Retina (tissue), 1 donor: ENCODE data around the gene DLL1.
A peak's percentile ranks its signal among the peaks of the same experiment; 100 is the strongest.

Source experiments
- DNase-seq: peaks from one replicate; pipeline ENCODE4 v3.0.0-alpha.2; 2016

Gene DLL1

GRCh38 chr6:170282512-170283158 is 8.2 kb downstream of the DLL1 start:
- no peak for DNase-seq

DNA sequence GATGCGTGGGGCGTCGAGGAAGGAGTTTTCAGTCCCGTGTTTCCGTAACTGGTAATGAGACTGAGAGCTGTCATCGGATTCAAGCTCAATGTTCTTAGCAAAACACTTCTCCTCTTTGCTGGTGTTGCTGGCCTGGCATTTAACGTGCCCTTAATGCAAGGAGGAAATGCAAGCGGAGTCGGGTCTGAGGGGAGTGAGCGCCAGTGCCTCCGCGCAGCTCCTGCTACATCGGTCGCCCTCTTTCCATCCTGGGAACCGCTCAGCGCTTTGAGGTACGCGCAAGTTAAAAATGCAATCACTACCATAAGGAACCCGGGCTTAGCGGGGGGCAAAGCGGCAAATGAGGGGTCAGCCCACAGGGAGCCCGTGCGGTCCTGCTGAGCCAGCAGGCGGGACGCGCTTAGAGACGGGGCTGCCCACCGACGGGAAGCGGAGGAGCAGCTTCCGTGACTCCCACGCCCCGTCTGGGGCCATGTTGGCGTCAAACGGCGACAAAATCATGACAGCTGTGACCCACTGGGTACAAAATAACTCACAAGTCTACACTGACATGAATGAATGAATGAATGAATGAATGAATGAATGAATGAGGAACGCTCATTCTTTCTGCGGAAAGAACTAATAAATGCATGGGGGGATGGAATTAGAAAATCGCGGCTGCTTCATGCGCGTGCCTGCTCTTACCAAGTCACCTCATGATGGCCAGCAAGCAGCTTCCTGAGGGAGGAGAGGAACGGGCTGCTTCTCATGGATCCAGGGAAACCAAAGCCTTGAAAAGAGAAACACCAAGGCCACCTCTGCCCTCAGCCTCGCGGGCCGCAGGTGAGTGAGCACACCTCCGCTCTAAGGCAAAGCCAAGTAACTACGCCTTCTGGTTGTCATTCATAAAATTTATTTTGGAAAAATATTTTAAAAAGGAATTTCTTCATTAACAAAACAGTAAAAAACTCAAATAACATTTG is 9.3 kb downstream of the DLL1 start:
- DNase-seq = no peak

GRCh38 chr6:170280689-170281045 is 10.2 kb downstream of the DLL1 start:
- no peak for DNase-seq

DNA sequence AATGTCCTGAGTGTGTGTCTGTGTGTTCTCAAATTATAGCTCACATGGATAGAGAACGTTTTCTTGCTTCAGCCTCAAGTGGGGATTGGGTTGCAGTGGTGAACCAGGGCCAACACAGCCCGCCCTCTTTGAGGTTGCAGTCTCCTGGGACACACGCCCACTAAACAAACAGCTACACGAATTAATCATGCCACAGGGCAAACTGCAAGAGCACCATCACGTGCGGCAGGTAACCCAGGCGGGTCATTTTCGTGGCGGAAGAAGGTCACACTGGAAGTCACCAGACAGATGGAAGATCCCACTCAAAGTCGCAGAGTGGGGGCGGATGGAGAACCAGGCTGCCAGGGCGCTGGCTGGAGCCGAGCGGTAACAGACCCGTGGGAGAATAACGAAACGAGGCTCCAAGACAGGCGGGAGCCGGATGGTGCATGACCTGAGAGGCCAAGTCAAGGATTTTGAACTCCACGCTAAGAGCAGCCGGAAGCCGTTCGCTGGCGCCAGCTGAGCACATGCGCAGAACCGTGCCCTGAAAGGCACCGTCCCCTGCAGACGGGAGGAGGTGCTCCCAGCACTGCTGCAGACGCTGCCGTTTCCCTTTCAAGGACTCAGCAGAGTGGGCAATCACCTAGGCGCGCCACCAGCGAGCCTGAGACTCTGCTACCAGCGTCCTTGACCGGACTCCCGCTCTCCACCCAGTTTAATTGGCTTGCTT is 10.7 kb downstream of the DLL1 start:
- DNase-seq = peak; percentile 76

DNA sequence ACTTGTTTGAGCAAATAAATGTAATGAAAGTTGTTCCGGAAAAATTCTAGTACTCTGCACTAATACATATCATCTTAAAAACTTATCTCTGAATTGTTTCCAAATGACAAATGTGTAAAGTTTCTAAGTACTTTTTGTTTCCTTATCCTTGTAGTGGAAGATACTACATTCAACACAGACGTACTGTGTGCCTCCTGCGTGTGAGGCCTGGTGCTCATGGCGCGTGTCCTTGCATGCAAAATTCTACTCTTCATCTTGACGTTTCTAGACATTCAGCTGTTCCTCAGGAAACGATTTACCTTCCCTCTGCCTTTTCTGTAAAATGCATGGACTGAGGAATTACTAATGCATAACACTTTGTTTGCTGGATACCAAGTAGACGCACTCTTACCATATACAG is 11.5 kb downstream of the DLL1 start:
- no peak for DNase-seq

GRCh38 chr6:170278743-170279094 is 12.2 kb downstream of the DLL1 start:
- no peak for DNase-seq

- DNase-seq = no peak
Observed at GRCh38 chr6:170277893-170278742, 12.8 kb downstream of the DLL1 start.

GRCh38 chr6:170276369-170277057 is 14.4 kb downstream of the DLL1 start:
- DNase-seq = no peak

GRCh38 chr6:170274713-170275560 is 15.9 kb downstream of the DLL1 start:
- no peak for DNase-seq

DNA sequence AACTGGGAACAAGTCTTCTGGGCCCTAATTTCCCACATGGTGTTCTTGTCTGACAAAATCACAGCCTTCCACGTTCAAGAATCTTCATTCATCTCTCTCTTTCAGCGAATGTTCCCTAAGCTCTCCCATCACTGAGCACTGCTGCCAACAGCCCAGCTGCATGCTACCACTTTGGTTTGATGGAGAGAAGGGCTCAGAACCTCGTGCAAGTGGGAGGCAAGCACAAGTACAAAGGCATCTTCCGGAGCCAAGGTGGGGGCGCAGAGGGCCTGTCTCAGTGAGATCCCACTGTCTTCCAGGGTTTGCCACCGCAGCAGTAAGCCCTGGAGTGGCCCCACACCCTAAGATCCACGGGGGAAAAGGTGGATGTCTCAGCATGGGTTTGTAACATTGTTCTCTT is 17.2 kb downstream of the DLL1 start:
- no peak for DNase-seq

DNA sequence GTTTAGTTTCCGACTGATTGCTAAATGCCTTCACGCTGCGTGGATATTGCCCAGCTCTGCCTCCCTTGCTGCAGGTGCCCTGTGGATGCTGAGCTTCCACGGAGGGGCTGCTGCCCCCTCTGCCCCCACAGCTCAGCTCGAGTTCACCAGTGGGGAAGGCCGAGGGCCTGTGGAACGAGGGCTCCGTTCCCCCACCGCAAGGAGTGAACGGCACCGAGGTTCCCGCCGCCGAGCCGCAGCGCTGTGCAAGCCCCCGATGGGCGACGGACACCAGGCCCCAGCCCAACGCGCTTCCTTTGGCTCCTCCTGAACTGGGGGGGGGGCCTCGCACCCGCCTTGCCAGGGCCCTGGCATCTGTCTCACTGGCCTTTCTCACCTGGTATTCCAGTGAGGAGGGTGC is 17.7 kb downstream of the DLL1 start:
- no peak for DNase-seq

DNA sequence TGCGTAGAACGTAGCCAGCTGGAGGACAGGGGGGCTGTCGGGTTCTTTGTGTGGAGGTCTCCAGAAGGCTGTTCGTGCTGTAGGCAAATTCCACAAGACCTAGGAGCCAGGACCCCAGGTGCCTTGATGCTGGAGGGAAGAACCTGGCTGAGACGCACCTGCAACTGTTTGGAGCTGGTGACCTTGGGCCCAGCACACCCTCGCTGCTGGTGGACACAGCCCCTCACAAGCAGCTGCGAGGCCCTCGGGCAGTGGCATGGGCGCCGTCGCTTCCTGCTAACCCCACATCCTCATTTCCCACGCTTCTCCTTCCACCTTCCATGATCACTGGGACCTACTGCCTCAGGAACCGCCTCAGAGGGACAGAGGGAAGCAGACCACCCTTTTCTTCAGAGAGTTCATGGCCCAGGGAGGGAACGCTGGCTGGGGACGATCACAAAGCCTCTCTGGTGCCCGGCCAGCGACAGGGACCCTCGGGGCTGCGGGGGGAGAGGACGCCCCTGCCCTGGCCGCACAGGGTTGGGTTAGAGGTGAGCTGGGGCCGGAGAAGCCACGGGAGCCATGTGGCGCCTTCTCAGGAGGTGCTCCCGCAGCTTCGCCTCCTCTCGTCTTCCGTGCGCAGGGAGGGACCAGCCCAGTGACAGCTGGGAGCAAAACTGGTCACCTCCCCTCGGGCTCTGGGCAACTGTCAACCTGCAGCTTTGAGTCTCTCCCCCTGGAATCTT is 18.4 kb downstream of the DLL1 start:
- DNase-seq = no peak

- DNase-seq = no peak
Observed at GRCh38 chr6:170271771-170272314, 19.0 kb downstream of the DLL1 start.

GRCh38 chr6:170270984-170271593 is 19.8 kb downstream of the DLL1 start:
- no peak for DNase-seq

DNA sequence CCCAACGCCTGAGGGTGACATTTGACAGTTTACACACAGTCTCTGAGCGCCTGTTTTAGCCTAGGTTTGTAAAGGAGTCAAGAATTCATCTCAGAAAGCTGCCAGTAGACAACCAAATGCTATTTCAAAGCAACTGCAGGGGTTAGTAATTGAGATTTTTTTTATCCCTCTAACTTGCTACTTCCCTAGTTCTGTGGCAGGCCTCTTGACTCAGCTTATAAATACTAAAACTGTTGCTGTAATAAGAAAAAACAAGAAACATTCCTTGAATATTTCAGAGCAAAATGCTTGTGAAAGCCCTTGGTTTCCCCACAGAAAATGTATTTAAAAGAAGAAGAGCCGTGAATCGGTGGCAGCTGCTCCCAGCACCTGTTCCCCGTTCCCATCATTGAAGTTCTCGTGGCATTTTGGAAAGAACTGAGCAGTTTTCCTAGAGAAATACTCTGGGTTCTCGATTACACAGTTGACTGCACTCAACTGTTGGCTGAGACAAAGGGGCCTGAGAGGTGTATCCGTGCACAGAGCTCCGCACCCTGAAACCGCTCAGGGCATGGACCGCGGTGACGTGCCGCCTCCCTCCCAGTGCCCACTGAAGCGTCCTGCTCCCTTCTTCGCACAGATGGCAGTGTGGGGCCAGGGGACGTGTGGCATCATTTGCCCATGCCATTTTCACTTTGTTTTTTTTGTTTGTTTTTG is 20.9 kb downstream of the DLL1 start:
- peak; percentile 71 for DNase-seq

- DNase-seq = no peak
Observed at GRCh38 chr6:170269151-170269845, 21.6 kb downstream of the DLL1 start.

DNA sequence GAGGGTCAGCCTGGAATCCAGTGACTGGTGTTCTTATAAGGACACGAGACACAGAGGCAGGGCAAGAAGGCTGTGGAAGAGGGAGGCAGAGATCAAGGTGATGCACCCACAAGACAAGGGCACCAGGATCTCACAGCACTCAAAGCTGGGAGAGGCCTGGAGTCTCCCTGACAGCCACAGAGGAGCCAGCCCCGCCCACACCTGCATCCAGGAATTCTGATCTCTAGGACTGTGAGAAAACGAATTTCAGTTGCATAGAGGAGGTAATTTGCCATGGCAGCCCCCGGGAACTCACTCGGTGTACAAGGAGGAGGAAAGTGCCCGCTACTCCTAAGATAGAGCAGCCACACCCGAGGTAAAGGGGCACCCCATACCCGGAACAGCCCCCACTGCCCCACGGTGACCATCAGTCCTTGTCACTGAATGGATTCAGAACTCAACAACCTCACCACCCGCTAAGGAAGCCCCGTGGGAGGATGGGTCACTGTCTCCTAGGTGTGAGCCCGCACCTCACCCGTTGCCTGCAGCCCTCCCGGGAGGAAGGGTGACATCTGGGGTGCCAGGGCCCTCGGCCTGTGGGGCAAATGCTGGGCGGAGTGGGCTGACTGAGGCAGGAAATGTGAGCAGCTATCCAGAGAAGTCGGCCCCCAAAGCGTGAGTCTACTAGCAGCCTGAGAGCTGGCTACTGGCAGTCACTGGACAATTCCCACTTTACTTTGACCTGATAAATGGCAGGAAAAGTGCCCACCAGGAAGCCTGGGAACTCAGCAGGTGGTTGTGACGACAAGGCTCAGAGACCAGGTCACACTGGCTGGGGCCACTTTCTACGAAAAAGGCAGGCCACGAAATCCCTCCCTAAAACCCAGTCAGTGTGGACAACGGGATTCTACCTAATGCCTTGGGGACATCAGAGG is 22.4 kb downstream of the DLL1 start:
- no peak for DNase-seq
